HFF-Myc (cell line): ENCODE data around the gene NECAP2.

Source experiments
- DNase-seq: peaks from one replicate; pipeline ENCODE4 v3.0.0-alpha.2; 2011; ENCODE audit warnings: low read depth; ENCODE audit errors: extremely low read depth
- H3K4me3 ChIP-seq: replicated peaks from 2 replicates; pipeline ENCODE4 v1.5.1; 2011; ENCODE audit warnings: low read depth, mild to moderate bottlenecking, control low read depth, low read length
- CTCF ChIP-seq: IDR thresholded peaks from 2 replicates; pipeline ENCODE4 v1.5.1; 2012; ENCODE audit warnings: mild to moderate bottlenecking, low read depth, low read length, control low read depth; ENCODE audit errors: missing control alignments

NECAP2 gene

GRCh38 chr1:16413191-16413590, 27.3 kb upstream of the NECAP2 start:
- no peak for DNase-seq
- no peak for TF ChIP-seq CTCF
- no peak overlapping the region for H3K4me3 ChIP-seq

GRCh38 chr1:16418823-16419425, 21.6 kb upstream of the NECAP2 start:
- TF ChIP-seq CTCF, result no peak

DNA sequence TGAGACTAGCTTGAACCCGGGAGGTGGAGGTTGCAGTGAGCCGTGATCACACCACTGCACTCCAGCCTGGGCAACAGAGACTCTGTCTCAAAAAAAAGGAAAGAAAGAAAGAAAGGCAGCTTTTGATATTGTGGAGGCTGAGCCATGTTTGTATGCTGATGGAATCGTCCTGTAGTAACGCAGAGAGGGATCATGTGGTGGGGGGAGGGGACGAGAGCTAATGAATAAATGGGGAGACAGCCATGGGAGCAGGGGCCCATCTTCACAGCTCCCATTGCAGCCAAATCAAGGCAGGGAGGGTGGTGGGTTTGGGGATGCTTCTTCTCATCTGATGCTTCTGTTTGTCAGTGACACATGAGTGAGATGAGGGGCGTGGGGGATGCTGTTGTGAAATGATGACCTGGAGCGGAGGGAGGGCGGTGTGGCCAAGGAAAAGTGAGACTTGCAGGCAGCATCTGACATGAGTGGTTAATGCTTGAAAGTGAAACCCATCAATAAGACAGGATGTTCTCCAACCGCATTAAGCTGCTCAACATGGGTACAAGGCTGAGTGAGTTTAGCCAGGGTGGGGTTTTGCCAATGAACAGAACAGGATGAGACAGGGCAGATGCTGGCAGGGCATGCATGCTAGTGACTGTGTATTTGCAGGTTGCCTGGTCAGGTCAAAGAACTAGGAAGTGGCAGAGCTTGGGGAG, 20.0 kb upstream of the NECAP2 start:
- no peak overlapping the region for H3K4me3 ChIP-seq
- TF ChIP-seq CTCF, result no peak
- DNase-seq, result no peak

More at GRCh38 chr1:16418823-16419425, 21.6 kb upstream of the NECAP2 start:
- no peak for DNase-seq
- no peak overlapping the region for H3K4me3 ChIP-seq

- no peak overlapping the region for H3K4me3 ChIP-seq
- DNase-seq, result no peak
- TF ChIP-seq CTCF, result no peak
Measured at GRCh38 chr1:16421201-16421600, 19.3 kb upstream of the NECAP2 start.

- TF ChIP-seq CTCF, result no peak
- DNase-seq, result no peak
- H3K4me3 ChIP-seq, result no peak overlapping the region
Measured at GRCh38 chr1:16422041-16422440, 18.5 kb upstream of the NECAP2 start.

DNA sequence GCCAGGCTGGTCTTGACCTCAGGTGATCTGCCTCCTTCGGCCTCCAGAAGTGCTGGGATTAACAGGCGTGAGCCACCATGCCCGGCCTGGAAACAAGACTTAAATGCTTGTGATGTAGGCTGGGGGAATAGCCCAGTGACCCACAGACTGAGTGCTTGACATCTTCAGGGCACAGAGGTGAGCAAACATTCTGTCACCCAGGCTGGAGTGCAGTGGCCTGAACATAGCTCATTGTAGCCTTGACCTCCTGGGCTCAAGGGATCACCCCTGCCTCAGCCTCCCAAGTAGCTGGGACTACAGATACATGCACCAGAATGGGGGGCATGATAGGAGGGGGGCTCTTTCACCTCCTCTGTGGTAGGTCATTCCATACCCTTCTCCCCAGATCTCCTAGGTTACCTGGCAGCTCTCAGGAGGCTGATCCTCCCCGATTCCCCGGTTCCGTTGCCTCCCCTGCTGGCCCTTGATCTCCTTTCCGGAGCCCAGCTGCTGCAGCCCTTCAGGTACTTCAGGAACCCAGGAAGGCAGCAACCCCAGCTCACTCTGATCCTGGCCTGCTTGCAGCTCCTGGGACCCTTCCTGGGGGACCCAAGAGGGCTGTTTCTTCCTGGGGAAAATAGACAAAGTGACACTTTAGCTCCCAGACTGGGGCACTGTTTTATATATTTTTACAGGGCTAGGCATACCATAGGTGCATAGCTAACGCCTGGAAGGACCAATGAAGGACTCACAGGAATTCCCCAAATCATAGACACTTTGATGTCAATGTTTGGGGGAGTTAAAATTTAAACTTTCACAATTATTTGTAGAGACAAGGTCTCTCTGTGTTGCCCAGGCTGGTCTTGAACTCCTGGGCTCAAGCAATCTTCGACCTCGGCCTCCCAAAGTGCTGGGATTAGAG, 15.1 kb upstream of the NECAP2 start:
- no peak for TF ChIP-seq CTCF
- no peak overlapping the region for H3K4me3 ChIP-seq
- no peak for DNase-seq
